Mucosa of gallbladder (tissue), 1 donor: ENCODE measurements around the gene LIN7B. TPM values are rescaled to one million over a fixed set of nuclear protein-coding genes. Genes with fewer than 3 reads are reported as not detected.
"Not testable (repeated sequence)": the region's sequence is repeated elsewhere in the genome, so short reads cannot be mapped to it uniquely, and the experiment has no call there.

Experiments used
- DNase-seq: peaks from one replicate; pipeline ENCODE4 v3.0.0-alpha.2; 2020; ENCODE audit warnings: low spot score
- total RNA-seq: library from RNA; stranded (reverse); gene quantifications from one replicate; pipeline ENCODE4 v1.2.1, GENCODE V29; 2021
- donor health status: DM: no; HTN: no; CAD: no.

Gene LIN7B
- total RNA-seq, 1 donor from 2014 or later: 6.8 TPM

DNA sequence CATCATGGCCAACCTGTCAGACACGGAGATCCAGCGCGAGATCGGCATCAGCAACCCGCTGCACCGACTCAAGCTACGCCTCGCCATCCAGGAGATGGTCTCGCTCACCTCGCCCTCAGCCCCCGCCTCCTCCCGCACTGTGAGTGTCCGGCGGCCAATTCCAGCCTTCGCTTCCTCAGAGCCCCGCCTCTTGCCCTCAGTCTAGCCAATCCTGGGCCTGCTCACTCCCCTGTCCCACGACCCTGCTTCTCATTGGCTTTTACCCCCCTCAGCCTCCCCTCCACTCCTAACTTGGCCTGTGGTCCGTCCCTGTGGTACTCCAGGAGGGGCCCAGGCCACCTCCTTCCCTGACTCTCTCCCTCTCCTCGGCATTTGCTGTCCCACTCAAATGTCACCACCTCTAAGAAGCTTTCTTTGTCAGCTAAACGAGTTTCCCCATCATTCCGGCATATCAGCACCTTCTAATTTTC is 28.7 kb downstream of the LIN7B start:
- DNase-seq: peak; percentile 89

DNA sequence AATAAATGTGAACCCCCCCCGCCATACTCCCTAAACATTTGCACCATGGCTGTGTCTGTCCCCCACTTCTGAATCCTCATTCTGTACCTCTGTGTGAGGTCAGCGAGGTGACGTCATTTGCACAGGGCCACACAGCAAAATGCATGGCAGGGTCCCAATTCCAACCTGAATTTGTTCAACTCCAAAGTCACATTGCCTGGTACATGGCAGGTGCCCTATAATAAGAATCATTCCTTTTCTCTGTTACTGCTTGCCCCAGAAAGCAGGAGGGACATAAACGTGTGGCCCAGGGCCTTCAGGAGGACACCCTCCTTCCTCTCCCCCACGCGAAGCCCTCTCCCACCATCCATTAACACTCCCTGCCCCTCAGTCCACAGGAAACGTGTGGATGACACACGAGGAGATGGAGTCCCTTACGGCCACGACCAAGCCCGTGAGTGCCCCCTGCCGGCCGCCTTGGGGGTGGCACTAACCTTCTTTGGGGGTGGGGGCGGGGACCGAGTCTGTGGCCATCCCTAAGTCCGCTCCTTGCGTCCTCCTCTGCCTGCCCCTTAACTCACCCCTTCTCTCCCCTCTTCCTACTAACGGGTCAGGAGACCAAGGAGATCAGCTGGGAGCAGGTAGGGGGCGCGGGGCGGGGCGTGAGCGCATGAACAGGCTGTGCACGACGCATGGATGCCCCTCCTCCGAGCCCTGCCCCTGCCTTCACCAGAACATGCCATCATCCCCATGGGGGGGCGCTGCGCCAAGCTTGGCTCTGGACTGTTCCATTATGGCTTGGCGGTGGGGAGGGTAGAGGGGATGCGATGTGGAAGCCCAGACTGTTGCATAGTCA is 31.6 kb downstream of the LIN7B start:
- DNase-seq: peak; percentile 77

DNA sequence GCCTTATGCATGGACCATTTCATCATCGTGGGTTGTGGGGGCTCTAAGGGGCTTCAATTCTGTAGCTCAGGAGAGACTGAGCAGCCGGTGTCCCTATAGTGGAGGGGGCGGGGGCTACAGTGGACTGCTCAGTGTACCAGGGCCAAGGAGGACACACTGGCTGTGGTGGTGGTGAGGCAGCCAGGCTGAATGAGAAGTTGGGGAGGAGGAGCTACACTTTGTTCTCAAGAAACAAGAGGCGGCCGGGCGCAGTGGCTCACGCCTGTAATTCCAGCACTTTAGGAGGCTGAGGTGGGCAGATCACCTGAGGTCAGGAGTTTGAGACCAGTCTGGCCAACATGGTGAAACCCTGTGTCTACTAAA is 32.2 kb downstream of the LIN7B start:
- not testable (repeated sequence) for DNase-seq

DNA sequence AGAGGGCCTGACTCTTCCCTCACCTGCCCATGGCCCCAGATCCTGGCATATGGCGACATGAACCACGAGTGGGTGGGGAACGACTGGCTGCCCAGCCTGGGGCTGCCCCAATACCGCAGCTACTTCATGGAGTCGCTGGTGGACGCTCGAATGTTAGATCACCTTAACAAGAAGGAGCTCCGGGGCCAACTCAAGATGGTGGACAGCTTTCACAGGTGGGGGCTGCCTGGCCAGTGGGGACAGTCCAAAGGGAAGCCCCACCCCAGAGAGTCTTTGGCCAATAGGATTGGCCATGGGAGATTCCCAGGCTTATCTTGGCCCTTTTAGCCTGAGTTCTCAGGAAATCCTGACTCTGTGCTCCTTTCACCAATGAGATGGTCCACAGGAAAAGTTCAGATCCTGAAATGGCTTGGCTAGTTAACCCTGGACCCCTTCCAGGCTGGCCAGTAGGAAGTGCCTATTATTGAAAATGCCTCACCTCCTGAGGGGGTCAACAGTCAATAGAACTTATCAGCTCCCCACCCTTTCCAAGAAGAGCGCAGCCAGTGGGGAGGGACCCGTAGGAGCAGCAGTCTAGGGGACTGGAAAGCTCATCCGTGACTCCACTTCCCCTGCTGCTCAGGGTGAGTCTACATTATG is 34.0 kb downstream of the LIN7B start:
- DNase-seq: no peak

DNA sequence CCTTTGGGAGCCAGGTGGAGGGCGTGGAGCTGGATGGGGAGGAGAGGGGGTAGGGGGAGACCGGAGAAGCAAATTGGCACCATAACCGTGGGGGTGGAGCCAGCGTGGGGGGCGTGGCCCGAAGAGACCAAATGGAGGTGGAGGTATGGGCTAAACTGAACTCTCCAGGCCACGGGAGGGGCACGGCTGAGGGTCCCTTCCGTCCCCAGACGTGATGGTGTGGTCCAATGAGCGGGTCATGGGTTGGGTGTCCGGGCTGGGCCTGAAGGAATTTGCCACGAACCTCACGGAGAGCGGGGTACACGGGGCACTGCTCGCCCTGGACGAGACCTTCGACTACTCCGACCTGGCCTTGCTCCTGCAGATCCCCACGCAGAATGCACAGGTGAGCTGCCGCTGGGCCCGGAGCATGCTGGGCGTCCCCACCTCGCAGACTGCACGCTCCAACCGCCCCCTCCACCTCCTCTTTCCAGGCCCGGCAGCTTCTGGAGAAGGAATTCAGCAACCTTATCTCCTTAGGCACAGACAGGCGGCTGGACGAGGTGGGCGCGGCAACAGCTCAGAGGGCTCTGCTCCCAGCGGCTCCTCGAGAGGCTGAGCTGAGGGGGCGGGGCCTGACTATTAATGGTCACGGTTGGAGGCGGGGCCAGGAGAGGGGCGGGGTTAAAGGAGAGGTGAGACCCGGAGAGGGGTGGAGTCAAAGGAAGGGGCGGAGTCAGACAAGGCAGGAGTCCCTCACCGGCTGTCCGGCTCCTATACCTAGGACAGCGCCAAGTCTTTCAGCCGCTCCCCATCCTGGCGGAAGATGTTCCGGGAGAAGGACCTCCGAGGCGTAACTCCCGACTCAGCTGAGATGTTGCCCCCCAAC is 34.8 kb downstream of the LIN7B start:
- DNase-seq: peak; percentile 98

DNA sequence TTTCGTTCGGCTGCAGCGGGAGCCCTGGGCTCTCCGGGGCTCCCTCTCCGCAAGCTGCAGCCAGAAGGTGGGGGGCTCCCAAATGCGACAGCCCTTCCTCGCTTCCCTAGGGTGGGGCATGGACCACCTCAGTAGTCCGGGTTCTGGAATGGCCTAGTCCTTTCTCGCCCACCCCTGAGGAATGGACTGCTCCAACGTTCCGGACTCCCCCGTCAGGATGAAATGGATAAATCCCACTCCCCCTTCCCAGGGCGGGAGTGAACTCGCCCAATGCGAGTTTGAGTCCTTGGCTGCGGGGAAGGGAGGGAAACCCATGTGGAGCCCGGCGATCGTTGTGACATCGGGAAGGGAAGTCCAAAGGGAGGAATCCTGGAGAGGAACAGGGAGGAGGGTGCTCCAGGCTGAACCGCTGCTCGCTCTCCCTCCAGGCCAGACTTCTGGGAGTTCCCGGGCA is 35.5 kb downstream of the LIN7B start:
- DNase-seq: peak; percentile 67

DNA sequence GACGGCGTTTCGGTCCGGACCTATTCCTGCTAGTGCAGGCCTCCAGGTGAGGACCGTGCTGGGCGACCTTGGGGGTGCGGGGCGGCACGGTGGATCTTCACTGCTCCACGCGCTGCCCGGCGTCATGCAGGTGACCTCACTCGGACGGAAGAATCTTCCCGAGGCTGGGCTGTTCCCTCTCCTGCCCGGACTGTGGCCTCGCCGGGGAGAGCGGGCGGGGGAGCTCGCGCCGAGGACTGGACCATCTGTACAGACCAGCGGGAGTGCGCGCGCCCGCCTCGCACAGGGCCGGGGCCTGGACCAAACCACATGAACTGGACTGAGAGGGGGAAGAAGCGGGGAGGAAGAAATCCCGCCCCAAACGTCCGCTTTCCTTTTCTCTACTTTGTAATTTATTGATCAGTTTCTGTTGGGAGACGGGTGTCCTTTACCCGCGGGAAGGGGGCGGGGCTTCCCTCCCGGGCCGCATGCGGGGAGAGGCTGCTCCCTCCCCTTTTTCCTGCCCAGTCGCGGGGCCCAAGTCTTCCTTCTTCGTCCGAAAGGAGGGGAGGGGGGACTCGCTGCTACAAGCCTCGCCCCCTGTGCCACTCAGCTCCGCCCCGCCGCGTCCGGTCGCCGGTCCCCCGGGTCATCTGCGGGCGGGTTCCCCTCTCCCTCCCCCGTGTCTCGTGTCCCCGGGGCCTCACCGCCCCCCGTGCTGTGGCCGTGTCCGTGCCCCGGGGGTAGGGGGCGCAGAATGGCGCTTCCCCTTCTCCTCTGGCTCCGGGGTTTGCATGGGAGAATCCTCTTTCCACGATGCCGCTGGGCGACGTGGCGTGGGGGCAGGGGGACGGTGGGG is 36.2 kb downstream of the LIN7B start:
- DNase-seq: peak; percentile 92

DNA sequence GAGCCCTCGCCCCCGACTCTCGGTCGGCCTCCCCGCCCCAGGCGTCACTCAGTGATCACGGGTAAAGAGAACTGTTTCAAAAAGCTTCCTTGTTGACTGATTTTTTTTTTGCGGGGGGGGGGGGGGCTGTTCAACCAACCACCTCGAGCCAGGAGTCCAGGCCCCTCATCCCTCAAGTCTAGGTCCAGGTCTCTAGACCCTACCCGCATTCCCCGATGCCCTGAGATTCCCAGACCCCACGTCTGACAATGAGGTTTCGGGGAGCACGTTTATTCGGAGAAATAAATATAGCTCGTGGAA is 36.7 kb downstream of the LIN7B start:
- DNase-seq: no peak

DNA sequence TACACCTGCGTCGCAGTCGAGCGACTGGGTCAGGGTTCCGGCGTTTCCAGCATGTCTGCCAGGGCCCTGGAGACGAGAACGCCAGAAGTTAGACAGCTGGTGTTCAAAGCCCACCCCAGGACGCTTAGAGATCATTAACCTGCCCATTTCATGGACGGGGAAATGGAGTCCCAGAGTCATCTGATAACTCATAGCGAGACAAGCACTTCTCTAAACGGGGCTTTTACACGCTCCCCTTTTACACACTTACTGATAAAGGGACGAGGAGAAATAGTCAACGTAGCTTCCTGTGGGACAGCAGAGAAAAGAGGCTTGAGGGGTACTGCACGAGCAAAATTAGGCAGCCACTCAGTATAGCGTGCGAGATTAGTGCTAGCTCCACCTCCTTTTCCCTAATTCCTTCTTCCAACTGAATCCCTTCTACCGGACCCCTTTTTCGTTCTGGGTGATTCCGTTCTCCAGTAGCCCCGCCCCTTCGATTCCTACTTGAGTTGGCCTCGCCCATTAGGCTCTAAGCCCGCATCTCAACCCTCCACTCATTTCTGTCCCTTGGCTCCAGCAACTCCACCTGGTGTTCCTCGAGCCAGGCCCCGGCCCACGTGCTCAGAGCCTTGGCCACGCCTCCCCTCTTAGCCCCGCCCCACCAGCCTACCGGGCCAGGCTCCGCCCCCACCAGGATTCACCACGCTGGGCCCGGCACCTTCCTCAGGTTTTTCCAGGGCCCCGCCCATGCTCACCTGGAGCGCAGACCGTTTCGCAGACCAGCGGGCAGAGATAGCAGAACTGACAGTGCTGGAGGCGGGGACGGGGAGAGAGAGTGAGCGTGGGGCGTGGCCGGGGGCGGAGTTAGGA is 37.3 kb downstream of the LIN7B start:
- DNase-seq: peak; percentile 94

DNA sequence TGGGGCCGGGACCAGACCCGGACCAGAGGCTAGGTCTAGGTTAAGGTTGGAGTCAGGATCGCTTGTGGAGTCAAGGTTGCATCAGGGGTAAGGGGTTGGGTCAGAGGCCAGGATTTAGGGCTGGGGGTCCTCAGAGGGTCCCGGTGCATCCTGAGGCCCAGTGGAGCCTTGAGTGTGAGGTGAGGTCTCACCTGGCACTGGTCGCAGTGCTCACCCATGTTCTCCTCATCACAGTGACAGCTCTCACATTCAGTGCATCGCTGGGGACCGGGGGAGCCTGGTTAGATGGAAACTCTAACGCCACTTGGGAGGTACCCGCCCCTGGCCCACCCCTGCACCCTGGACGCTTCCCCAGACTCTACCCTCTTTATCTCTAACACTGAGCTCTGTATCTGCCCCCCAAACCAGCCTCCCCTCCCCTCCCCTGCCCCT is 38.0 kb downstream of the LIN7B start:
- no peak for DNase-seq

DNA sequence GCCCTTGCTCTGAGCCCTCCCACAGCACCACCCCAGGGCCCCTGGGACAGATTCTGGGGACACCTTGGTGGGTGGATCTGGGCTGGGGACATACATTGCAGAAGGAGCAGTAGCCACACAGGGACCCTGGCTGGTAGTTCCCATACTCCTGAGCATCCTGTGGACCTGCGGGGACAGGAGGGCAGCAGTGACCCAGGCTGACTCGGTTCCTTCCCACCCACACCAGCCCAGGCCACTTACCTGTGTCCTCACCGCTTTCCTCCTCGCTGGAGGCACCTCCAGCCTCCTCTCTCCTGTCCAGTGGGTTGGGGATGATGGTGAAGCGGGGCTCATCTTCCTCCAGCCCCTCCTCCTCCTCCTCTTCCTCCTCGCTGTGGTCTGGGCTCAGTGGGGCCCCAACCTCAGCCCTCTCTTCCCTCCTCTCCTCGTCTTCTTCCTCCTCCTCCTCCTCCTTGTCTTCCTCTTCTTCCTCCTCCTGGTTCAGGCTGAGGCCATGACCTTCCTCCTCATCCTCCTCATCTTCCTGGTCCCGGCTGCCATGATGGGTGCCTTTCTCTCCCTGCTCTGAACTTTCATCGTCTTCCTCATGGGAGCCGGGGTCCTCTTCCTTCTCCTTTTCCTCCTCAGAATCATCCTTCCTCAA is 39.1 kb downstream of the LIN7B start:
- no peak for DNase-seq

DNA sequence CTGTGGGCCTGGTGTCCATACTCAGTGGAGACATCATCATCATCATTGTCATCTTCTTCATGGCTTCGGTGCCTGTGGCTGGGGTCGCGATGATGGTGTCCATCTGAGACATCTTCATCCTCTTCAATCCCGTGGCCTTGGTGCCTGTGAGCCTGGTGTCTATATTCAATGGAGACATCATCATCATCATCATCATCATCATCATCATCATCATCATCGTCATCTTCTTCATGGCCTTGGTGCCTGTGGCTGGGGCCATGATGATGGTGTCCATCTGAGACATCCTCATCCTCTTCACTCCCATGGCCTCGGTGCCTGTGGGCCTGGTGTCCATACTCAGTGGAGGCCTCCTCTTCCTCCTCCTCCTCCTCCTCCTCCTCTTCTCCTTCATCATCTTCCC is 40.1 kb downstream of the LIN7B start:
- DNase-seq: no peak

DNA sequence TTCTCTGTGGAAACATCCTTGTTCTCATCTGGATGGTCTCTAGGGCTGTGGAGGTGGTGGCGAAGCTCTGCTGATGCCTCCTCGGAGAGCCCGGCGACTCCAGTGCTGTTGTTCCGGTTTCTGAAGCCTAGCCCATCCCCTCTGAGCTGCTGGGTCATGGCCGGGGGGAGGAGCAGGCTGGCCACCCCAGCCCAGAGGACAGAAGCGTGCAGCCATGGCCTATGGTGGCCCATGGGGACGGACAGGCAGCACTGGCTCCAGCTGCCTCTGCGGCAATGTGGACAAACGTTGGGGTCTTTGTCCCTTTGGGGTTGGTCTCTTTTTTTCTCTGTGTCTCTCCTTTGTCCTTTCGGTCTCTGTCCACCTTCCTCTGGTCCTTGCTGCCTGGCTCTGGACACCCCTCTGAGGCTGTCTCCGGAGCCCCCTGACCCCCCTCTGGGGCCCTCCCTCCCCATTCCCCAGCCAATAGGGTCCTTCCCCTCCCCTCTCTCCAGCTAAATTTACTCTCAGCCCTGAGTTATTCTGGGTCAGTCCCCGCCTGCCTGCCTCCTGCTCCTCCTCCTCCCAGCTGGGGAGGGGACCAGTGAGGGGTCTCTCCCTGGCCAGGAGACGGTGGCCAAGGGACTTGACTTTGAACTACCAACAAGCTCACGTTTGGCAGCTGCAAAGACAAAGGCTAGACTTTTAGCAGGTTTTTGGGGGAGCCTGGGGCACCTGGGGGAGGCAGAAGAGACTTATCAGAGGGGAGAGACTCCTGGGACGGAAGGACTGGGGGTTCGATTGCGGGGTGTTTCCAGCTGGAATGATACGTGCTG is 41.0 kb downstream of the LIN7B start, which contains the start of gene HRC:
TSS of gene HRC (minus strand) at position 392 of the 815 bp plus-strand sequence. CDS start at position 233, 159 bp downstream.
- no peak for DNase-seq

DNA sequence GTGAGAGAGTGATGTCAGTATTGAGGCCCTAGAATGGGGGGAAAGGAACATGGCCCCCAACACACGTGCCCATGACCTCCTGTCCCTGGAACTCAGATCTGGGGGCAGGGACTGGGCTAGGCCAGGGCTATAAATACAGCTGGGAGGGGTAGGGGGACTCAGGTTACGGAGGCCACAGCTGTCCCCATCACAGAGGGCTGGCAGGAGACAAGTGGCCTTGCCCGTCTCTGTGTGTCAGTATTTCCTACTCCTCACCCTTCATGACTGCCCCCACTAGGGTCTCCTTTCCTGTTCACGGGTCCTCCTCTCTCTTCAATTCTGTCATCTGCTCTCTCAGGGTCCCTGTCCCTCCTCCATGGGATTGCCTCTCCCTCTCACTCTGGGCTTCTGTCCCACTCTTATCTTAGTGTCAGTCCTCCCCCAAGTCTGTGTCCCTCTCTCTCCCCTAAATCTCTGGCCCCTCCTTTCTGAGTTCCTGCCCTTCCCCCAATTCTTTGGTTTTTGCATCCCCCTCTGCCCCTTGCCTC is 41.7 kb downstream of the LIN7B start:
- no peak for DNase-seq

DNA sequence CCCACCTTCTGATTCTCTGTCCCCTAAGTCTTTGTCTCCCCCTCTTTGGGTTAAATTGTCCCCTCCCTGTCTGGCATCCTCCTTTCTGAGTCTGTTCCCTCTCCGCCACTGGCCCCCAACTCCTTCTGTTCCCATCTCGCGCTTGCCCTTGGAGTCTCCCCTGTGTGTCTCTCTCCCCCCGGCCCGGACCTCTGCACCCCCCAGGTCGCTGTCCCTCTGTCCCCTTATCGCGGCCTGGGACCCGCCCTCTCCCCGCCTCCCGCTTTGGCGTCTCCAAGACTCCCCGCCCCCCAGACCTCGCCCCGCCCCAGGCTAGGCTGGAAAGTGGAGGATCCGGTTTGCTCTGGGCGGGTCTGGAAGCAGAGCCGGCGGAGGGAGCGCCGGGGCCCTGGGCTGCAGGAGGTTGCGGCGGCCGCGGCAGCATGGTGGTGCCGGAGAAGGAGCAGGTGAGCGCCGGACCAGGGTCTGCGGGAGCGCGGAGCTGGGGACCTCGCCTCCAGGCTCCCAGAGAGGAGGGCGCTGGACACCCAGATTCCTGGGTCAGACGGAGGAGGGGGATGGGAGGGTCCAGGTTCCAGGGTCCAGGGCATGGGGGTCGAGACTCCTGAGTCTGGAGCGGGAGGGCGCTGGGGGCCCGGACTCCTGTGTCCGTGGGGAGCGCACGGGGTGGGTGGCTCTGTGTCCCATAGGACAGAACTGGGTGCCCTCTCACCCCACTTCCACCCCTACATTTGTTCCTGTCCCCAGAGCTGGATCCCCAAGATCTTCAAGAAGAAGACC is 43.5 kb downstream of the LIN7B start, which contains the start of gene TRPM4:
TSS of gene TRPM4 (plus strand) at position 348 of the 780 bp plus-strand sequence. CDS start at position 423, 75 bp downstream.
- DNase-seq: peak; percentile 89

DNA sequence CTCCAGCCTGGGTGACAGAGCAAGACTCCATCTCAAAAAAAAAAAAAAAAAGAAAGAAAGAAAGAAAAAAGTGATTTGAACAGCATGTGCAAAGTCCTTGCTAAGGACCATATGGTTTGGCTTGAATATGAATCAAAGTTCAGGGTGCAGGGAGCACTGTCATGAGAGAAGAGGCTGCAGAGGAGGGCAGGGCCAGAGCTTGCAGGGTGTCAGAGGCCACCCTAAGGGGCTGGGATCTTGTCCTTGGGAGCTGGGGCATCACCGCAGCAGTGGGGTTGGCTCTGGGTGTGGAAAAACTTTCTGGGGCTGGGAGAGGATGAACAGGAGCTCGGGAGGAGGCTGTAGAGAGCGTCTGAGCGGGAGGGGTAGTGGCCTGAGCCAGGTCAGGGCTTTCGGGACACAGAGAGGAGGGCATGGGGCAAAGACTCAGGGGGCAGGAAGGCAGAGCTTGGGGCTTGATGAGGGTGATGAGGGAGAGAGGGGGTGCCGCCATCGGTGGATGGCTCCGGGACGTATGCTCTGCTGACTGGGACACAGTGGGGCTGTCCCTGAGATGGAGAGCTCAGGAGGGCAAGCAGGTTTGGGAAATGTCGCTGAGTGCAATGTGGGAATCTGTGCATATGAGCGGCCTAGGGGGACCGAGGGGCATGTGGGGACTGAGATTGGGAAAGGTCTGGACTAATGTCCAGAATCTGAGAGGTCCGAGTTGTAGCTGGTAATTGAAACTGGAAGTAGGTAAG is 46.5 kb downstream of the LIN7B start:
- no peak for DNase-seq

DNA sequence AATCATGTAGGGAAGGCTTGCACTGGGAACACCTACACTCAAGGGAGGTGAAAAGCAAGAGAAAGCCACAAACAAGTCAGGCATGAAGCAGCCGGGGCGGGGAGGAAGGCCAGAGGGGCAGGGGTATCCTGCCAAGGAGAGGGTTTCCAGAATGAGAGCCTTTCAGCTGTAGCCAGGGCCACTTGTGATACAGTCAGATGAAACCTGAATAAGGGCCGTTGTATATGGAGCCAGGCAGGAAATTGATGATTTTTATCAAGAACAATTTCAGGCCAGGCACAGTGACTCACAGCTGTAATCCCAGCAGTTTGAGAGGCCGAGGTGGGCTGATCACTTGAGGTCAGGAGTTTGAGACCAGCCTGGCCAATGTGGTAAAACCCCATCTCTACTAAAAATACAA is 47.8 kb downstream of the LIN7B start:
- no peak for DNase-seq
